WERI-Rb-1 (cell line): Measurements from ENCODE around the gene NDUFV1.
"Not testable (repeated sequence)": the region's sequence is repeated elsewhere in the genome, so short reads cannot be mapped to it uniquely, and the experiment has no call there.

ENCODE experiments used
- DNase-seq: peaks from one replicate; pipeline ENCODE4 v3.0.0-alpha.2; 2020
- H3K27ac ChIP-seq: fragments of 250-450 bp; sonication (Bioruptor Pico); 2 replicates; pipeline ENCODE4 v1.5.1; 2020; ENCODE audit warnings: mild to moderate bottlenecking, moderate library complexity
- H3K27me3 ChIP-seq: fragments of 250-450 bp; sonication (Bioruptor Pico); 2 replicates; pipeline ENCODE4 v1.5.1; 2021; ENCODE audit warnings: mild to moderate bottlenecking, low read depth, moderate library complexity; ENCODE audit not compliant: insufficient read depth, severe bottlenecking
- H3K36me3 ChIP-seq: fragments of 250-450 bp; sonication (Bioruptor Pico); 2 replicates; pipeline ENCODE4 v1.5.1; 2020; ENCODE audit warnings: mild to moderate bottlenecking, moderate library complexity
- H3K4me3 ChIP-seq: 2 replicates; pipeline ENCODE4 v1.5.1; 2011; ENCODE audit warnings: low read depth, mild to moderate bottlenecking, control low read depth, low read length
- H3K9me3 ChIP-seq: fragments of 250-450 bp; sonication (Bioruptor Pico); 2 replicates; pipeline ENCODE4 v1.5.1; 2021; ENCODE audit warnings: mild to moderate bottlenecking, moderate library complexity; ENCODE audit not compliant: severe bottlenecking
- TF ChIP-seq, protein P1 (sequence below): IDR thresholded peaks from 2 replicates; pipeline ENCODE4 v1.5.1; 2011; ENCODE audit warnings: low read depth, mild to moderate bottlenecking, control low read depth, inconsistent platforms, low read length

The NDUFV1 gene

DNA sequence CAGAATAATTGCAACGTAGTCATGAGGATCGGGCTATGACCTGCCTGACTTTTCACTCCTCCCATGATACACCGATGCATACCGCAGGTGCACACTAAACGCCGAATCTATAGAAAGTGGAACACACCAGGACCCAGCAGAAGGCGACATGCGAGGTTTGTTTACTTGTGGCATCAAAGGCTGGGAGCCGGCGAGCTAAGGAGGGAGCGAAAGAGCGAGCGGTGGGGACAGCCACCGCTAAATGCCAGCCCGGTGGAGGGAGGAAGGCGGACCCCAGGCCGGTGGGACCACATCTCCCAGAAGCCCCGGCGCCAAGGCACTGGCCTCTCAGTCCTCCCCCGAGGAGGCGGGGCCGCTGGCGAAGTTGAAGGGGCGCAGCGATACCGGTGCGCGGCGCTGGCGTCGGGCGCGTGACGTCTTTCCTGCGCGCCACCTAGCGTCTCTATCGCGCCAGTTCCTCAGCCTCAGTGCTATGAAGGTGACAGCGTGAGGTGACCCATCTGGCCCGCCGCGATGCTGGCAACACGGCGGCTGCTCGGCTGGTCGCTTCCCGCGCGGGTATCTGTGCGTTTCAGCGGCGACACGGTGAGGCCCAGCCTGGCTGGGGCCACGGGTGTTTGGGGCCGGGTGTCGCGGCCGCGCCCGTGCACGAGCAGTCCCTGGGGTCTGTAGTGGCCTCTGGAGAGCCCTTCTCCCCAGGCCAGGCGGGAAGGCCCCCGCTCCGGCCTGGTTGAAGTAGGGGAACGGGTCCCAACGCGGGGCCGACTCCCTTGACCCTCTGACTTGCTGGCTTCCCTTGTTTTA is at the start of gene NDUFV1:
Gene NDUFV1, plus strand, starts transcription at position 445 of the 804 bp plus-strand sequence. Its CDS starts 69 bp downstream, at position 514.
- H3K9me3 ChIP-seq, result peaks cover 5% of the 10 kb centered on the region
- TF ChIP-seq, protein P1, sequence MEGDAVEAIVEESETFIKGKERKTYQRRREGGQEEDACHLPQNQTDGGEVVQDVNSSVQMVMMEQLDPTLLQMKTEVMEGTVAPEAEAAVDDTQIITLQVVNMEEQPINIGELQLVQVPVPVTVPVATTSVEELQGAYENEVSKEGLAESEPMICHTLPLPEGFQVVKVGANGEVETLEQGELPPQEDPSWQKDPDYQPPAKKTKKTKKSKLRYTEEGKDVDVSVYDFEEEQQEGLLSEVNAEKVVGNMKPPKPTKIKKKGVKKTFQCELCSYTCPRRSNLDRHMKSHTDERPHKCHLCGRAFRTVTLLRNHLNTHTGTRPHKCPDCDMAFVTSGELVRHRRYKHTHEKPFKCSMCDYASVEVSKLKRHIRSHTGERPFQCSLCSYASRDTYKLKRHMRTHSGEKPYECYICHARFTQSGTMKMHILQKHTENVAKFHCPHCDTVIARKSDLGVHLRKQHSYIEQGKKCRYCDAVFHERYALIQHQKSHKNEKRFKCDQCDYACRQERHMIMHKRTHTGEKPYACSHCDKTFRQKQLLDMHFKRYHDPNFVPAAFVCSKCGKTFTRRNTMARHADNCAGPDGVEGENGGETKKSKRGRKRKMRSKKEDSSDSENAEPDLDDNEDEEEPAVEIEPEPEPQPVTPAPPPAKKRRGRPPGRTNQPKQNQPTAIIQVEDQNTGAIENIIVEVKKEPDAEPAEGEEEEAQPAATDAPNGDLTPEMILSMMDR, result peak; percentile 75
- H3K27ac ChIP-seq, result peak within 1 kb of the TSS; percentile 92
- H3K4me3 ChIP-seq, result peak within 1 kb of the TSS; percentile 83
- DNase-seq, result peak; percentile 98
- no peaks in the 10 kb centered on the region for H3K27me3 ChIP-seq
- peaks cover 32% of the 10 kb centered on the region for H3K36me3 ChIP-seq

DNA sequence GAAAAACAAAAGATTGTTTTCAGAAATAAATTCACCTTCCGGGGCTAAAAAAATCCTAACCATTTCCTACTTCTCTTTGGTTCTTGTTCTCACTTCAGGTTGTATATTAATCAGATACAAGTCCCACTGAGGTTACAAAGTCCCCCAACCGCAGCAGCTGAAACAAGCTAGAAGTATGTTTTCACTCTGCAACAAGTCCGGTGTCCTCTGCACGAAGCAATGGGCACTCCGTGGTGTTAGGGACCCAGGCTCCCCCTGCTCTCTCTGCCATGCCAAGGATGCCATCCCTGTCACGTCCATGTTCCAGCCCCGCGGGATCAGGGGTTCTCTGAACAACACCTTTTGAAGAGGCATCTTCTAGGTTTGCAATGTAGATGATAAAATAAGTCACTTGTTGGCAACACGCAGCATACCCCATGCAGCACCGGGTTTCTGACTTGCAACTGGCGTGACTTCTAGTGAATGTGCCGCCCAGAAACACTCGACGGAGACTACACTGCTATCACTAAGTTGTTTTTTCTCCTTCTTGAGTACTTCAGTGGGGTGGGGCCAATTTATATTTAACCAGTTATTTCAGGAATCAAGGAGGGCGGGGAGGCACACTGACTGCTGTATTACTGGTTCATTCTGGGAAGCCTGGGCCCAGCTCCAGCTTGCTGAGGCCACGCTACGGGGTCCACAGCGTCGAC is 48.5 kb upstream of the NDUFV1 start:
- Histone ChIP-seq H3K4me3 (no peak overlapping the region), H3K27ac (no peak overlapping the region), H3K36me3 (no peaks in the 10 kb centered on the region), H3K27me3 (no peaks in the 10 kb centered on the region), H3K9me3 (no peaks in the 10 kb centered on the region)
- DNase-seq, result no peak
- TF ChIP-seq, protein P1, result no peak

DNA sequence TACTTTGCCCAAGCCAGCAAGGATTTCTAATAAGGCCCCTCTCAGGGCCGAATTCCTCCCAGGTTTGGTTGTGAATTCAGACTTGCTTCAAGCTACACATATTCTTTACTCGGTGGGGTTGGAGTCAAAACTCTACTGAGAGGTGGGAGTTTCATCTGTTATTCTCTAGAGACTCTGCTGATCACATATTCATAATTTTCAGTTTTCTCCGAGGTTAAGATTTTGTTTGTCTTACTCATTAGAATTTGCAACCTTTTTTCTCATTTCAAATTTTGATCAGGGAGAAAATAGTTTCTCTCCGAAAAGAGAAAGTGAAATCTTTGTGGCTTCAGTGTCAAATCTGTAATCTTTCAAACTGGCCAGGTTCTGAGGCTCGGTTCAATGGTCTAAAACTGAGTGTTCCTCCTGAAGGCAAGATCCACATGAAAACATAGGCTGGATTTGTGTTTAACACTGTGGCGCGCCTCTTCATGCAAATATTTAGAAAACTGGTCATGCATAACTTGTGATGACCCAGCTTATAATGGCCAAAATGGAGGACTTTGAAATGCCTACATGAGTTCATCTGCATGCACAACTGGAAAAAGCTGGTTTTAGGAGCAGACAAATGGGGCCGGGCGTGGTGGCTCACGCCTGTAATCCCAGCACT is 44.6 kb upstream of the NDUFV1 start:
- DNase-seq, result no peak
- Histone ChIP-seq H3K4me3 (no peak overlapping the region), H3K9me3 (no peaks in the 10 kb centered on the region), H3K27ac (no peak overlapping the region), H3K36me3 (no peaks in the 10 kb centered on the region), H3K27me3 (no peaks in the 10 kb centered on the region)
- TF ChIP-seq, protein P1, result no peak

DNA sequence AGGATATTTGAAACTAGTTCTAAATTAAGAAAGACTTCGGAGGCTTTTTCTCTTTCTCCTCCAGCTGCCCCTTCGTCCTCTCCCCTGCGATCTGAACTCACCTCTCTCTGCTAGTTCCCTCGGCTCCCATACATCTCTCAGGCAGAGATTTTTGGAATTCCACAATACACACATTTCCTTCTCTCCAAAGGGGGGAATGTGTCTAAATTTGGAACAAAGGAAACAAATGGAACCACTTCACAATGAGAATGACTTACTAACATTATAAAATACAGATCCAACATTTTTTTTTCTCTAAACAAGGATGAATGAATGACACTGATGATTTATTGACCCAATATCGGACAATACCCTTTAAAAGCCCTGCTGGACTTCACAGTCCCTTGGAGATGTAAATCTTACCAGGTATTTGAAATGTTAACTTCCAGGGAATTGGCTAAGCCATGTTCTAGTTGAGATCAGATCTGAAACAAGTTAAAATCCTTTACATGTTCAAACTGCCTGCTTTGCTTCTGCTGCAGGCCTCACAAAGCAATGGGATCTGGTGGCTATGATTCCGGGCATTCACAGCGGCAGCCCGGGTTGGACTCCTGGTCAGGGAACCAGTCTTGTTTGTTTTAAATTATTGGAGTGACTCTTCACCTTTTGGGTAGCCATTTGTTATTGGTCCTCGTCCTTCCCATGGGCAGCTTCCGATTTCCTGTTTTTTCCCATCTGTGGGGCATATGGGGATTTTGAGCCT is 43.6 kb upstream of the NDUFV1 start:
- H3K4me3 ChIP-seq, result no peak overlapping the region
- no peaks in the 10 kb centered on the region for H3K9me3 ChIP-seq
- DNase-seq, result no peak
- H3K27me3 ChIP-seq, result no peaks in the 10 kb centered on the region
- TF ChIP-seq, protein P1, result no peak
- H3K27ac ChIP-seq, result no peak overlapping the region
- no peaks in the 10 kb centered on the region for H3K36me3 ChIP-seq

DNA sequence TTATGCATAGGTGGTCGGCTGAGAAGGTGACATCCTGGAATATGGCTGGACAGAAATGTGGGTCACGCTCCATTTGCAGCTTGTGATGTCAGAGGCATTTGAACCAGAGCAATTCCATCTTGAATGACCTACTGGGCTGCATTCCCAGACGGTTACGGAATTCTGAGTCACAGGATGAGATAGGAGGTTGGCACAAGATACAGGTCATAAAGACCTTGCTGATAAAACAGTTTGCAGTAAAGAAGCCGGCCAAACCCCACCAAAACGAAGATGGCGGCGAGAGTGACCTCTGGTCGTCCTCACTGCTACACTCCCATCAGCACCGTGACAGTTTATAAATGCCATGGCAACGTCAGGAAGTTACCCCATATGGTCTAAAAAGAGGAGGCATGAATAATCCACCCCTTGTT is 43.0 kb upstream of the NDUFV1 start:
- not testable (repeated sequence) for H3K4me3 ChIP-seq, H3K36me3 ChIP-seq, H3K27ac ChIP-seq, H3K9me3 ChIP-seq, DNase-seq, H3K27me3 ChIP-seq

DNA sequence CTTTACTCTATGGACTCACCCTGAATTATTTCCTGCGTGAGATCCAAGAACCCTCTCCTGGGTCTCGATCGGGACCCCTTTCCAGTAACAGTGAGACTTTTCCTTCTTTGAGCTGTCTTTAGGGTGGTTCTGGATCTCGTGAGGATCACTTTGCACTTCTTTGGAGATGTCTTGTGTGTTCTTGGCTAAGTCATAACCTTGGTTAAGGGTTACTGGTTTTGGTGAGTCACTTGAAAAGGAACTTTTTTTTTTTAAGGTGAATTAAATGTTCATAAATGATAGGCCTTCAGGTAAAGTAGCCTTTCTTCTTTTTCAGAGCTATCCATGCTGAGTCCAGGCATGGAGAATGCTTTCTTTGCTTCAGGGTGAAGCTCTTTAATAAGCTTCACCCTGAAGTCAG is 42.5 kb upstream of the NDUFV1 start:
- TF ChIP-seq, protein P1, result no peak
- H3K4me3 ChIP-seq, result no peak overlapping the region
- no peaks in the 10 kb centered on the region for H3K36me3 ChIP-seq
- H3K27ac ChIP-seq, result no peak overlapping the region
- H3K27me3 ChIP-seq, result no peaks in the 10 kb centered on the region
- H3K9me3 ChIP-seq, result no peaks in the 10 kb centered on the region
- DNase-seq, result no peak
